GM19372 (cell line): ENCODE measurements around the gene IRF1.

Experiments
- ATAC-seq: cut with Tn5 transposase; IDR thresholded peaks from one replicate; pipeline ENCODE4 v1.9.1; 2021; ENCODE audit warnings: mild to moderate bottlenecking, low read depth, moderate library complexity; ENCODE audit not compliant: unreplicated experiment

The IRF1 gene

DNA sequence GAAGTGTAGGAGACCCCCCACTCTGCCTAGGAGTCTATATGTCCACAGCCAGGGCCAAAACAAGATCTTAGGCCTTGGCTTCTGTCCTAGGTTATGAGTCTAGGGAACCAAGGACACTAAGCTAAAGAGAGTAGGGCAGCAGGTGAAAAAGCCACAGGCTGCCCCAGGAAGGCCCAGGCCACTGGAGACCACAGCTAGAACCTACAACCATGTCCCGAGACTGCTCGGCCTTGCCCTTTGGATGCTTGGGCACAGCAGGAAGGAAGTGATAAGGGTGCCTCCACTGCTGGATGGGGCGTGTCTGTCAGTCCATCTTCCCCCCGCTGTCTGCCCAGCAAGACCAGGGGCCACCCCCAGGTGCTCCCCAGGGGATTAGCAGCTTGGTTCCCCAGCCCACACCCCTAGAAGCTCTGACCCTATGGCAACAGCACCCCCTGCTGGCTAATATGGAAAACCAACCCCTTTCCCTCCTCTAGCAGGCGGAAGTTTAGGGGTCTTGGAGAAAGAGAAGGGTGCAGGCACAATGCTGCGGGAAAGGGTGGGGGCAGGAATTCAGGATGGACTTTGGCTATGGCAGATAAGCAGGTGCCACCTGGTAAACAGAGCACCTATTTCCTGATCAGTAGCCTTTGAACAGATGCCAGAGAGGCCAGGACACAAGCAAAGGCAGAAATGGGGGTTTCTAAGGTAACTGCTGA is 10.5 kb upstream of the IRF1 start:
- peak; percentile 30 for ATAC-seq

DNA sequence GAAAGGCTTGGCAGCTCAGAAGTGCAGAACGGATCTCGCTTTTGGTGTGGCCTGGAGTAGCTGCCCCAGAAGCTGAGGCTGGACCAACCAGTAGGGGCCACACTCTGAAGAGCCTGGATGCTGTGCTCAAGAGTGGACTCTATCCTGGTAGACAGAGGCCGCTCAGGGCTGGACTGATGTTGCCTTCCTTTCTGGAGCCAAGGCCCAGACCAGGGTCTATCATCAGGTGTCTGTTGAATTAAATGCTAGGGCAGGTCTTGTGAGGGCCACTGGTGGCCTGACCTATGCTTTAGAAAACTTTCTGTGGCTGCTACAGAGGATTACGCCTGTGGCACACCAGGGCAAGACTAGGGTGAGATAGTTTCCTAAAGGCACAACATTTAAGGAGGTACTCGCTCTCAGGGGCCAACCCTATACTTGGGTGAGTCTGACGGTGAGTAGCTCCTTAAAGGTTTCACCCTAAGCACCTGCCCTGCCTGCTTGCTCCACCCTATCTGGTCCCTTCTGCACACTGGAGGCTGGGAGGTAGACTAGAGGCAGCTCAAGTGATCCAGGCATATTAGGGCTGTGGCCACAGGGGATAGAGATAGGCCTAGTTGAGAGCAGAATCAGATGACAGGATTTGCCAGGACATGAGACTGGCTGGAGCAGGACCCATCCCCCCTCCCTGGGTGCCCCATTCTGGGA is 9.8 kb upstream of the IRF1 start:
- ATAC-seq, result no peak

- ATAC-seq, result no peak
Observed at GRCh38 chr5:132499440-132500243, 9.1 kb upstream of the IRF1 start.

GRCh38 chr5:132498686-132499271 is 8.2 kb upstream of the IRF1 start:
- no peak for ATAC-seq

DNA sequence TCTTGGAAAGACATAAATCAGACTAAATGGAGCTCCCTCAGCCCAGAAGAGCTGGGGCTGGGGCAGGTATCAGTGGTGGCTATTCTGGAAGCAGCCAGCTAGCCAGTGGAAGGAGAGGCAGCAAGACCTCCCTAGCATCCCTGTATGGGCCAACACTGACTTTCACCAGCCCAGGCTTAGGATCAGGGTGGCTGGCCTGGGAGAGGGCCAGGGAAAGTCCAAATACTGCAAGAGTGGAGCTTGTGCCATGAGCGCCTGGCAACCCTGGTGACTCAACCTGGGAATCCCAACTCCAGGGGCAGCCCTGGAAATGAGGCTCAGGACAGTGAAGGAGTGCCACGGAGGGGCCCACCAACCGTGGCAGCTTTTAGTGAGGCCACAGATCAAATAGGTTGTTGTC is 7.6 kb upstream of the IRF1 start:
- no peak for ATAC-seq

- ATAC-seq, result no peak
Observed at GRCh38 chr5:132497488-132497997, 7.0 kb upstream of the IRF1 start.

- peak; percentile 58 for ATAC-seq
Observed at GRCh38 chr5:132496631-132497487, 6.3 kb upstream of the IRF1 start.

GRCh38 chr5:132496191-132496630 is 5.6 kb upstream of the IRF1 start:
- peak; percentile 45 for ATAC-seq

- ATAC-seq, result peak; percentile 32
Observed at GRCh38 chr5:132495667-132496190, 5.2 kb upstream of the IRF1 start.

DNA sequence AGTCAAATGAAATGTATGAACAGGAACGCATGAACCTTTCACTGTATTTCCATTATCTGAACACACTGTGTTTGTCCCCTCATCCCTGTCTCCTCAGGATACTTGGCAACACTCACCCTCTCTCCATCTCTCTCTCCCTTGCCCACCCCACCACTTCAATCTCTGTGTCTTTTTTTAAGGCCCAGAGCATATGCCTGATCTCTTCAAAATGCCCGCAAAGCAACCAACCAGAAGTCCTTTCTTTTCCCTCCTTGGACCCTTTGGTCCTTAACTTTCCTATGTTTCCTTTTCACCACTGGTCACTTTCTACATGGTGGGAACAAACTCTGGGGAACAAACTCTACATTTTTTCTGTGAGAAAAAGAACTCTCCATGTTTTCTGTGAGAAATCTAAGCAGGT is 3.2 kb upstream of the IRF1 start:
- ATAC-seq, result no peak

GRCh38 chr5:132493241-132493640 is 2.7 kb upstream of the IRF1 start:
- no peak for ATAC-seq

GRCh38 chr5:132492386-132493125 is 2.0 kb upstream of the IRF1 start:
- ATAC-seq, result no peak

DNA sequence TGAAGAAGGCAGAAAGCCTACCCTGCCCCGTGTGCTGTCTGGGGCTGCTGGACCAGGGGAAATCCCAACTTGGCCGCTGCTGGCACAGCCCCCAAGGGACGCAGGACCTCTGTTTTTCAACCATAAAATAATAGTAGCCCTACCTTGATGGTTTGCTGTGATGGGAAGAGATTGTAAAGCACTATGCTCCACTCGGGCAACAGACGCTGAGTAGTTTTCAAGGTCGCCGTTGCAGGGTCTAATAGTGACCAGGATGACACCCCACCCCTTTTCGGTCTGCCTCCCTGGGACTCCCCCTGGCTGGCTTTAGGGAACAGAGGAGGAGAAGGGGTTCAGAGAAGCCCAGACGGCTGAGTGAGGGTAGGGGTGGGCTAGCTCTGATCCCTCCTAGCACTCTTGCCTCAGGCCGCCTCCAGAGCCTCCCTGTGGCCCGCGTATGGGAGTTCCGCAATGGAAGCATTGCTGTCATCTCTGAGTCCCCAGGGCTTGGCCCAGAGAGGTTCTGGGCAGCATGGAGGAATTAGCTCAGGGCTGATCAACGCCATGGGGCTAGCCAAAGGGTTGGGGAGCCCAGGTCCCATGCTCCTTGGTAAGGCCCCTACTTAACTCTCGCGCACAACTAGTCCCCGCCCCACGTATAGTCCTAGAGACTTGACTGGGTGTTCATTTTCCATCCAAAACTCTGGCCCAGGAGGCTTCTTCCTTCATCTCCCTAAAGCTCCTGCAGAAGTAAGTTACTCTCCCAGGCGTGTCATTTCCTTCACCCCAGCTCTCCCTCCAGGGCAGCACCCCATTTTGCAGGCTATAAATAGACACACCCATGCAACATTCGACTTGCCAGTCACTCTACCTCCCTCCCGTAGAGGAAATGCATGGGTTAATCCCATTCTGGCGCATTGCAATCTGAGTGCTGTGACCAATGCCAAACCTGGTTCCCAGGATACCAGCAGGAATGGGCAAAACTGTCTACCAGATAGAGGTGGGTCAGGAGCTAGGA is 1.1 kb upstream of the IRF1 start:
- peak; percentile 10 for ATAC-seq

DNA sequence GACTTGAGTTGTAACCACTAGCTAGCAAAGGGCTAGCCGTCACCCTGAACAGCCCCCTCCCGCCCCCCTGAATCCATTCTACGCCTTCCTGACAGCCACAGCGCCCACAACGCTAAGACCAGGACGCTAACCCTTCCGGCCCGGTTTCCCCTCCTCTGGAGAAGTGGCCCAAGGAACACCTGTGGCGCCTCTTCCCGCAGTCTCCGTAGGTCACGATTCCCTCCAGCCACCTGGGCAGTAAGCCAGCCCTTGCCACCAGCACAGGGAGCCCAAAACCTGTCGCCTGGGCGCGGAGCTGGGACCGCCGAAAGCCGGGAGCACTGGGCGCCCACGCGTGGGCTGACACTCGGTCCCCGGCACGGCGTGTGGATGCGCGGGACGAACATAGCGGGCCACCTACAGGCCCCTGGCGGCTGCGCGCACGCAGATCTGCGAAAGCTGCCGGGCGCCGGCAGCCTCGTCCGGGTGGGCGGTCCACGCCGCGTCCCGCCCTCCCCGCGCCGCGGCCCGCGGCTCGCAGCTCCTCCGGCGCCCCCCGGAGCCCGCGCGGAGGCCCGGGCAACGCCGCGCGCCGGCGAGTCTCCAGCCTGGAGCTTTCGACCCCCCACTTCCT is 596 bp downstream of the IRF1 start:
- peak; percentile 26 for ATAC-seq

GRCh38 chr5:132489051-132489770 is 1.4 kb downstream of the IRF1 start:
- no peak for ATAC-seq

DNA sequence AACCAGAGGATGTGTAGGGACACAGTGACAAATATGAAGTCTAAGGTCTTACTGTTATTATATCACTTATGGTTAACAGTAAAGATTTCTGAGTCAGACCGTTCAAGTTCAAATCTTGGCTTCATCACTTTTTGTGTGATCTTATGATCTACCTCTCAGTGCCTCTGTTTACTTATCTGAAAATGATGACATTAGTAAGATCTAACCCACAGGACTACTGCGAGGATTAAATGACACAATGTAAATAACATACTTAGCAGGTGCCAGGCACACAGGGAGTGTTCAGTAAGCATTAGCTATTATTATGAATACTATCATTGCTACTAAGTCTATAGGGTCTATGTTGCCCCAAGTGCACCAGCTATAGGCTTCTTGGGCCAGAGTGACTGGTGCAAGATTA is 2.0 kb downstream of the IRF1 start:
- no peak for ATAC-seq
